IMR-90 (cell line): Measurements from ENCODE around the gene SP3. TPM values are rescaled to one million over a fixed set of nuclear protein-coding genes. Genes with fewer than 3 reads are reported as not detected.

Source experiments
- ATAC-seq: fragments of 200-7000 bp; cut with Tn5 transposase; 2 replicates; pipeline ENCODE4 v1.9.1; 2020; ENCODE audit warnings: low read depth, mild to moderate bottlenecking, moderate library complexity
- BruUV-seq: library from RNA; stranded (reverse); fragments of 400-500 nt; replicated peaks from 2 replicates; lab custom pipeline; 2021; lab: Mats Ljungman, UMichigan
- CTCF ChIA-PET: fragments of 300-600 bp; formaldehyde crosslinking; extraction: SDS; loops from one replicate; lab custom pipeline; 2021; ENCODE audit warnings: antibody characterized with exemption; lab: Yijun Ruan, JAX
- POLR2A ChIA-PET: fragments of 300-600 bp; sonication (Branson Sonifier 250); formaldehyde crosslinking; loops from one replicate; lab custom pipeline; 2022; ENCODE audit warnings: antibody characterized with exemption; ENCODE audit not compliant: unreplicated experiment; lab: Charles Lee
- DNase-seq: peaks from one replicate; pipeline ENCODE4 v3.0.0; 2013
- H2AFZ ChIP-seq: replicated peaks from 2 replicates; pipeline ENCODE3; 2013; ENCODE audit warnings: low read length, mild to moderate bottlenecking; ENCODE audit not compliant: poor library complexity
- H2AK5ac ChIP-seq: 2 replicates; pipeline ENCODE4 v1.6.1; 2013; ENCODE audit warnings: low read depth, low read length, inconsistent platforms
- H2AK9ac ChIP-seq: replicated peaks from 2 replicates; pipeline ENCODE3; 2013; ENCODE audit warnings: mild to moderate bottlenecking, low read depth, low read length, moderate library complexity; ENCODE audit not compliant: poor library complexity
- H2BK120ac ChIP-seq: 2 replicates; pipeline ENCODE4 v1.6.1; 2013; ENCODE audit warnings: low read depth, low read length, inconsistent platforms
- H2BK15ac ChIP-seq: 3 replicates; pipeline ENCODE4 v1.6.1; 2013; ENCODE audit warnings: low read depth, low read length, inconsistent platforms
- H2BK20ac ChIP-seq: 2 replicates; pipeline ENCODE4 v1.6.1; 2013; ENCODE audit warnings: low read depth, mild to moderate bottlenecking, inconsistent platforms, low read length, moderate library complexity
- H2BK5ac ChIP-seq: 2 replicates; pipeline ENCODE4 v1.6.1; 2013; ENCODE audit warnings: mild to moderate bottlenecking, low read depth, low read length, inconsistent platforms; ENCODE audit not compliant: poor library complexity, severe bottlenecking
- H3K14ac ChIP-seq: replicated peaks from 2 replicates; pipeline ENCODE4 v1.6.1; 2013; ENCODE audit warnings: low read depth, low read length, inconsistent platforms
- H3K18ac ChIP-seq: 2 replicates; pipeline ENCODE4 v1.6.1; 2013; ENCODE audit warnings: low read depth, low read length, control low read depth
- H3K23ac ChIP-seq: 2 replicates; pipeline ENCODE4 v1.6.1; 2013; ENCODE audit warnings: low read depth, low read length, inconsistent platforms
- H3K27ac ChIP-seq: 2 replicates; pipeline ENCODE4 v1.5.1; 2013; ENCODE audit warnings: mild to moderate bottlenecking, control low read depth, low read length; ENCODE audit not compliant: insufficient read depth
- H3K27me3 ChIP-seq: 2 replicates; pipeline ENCODE4 v1.6.1; 2013; ENCODE audit warnings: low read length; ENCODE audit not compliant: control insufficient read depth, insufficient read depth
- H3K36me3 ChIP-seq: 2 replicates; pipeline ENCODE4 v1.6.1; 2013; ENCODE audit warnings: low read length, mixed read lengths; ENCODE audit not compliant: control insufficient read depth, insufficient read depth
- H3K4ac ChIP-seq: 2 replicates; pipeline ENCODE4 v1.6.1; 2013; ENCODE audit warnings: low read depth, low read length, inconsistent platforms
- H3K4me1 ChIP-seq: 2 replicates; pipeline ENCODE4 v1.6.1; 2013; ENCODE audit warnings: low read length, mixed read lengths; ENCODE audit not compliant: control insufficient read depth, insufficient read depth
- H3K4me2 ChIP-seq: 2 replicates; pipeline ENCODE4 v1.6.1; 2013; ENCODE audit warnings: low read depth, mild to moderate bottlenecking, control low read depth, low read length, moderate library complexity
- H3K4me3 ChIP-seq: 2 replicates; pipeline ENCODE4 v1.5.1; 2013; ENCODE audit warnings: low read depth, mild to moderate bottlenecking, control low read depth, low read length, moderate library complexity; ENCODE audit not compliant: insufficient read depth
- H3K56ac ChIP-seq: 2 replicates; pipeline ENCODE4 v1.6.1; 2013; ENCODE audit warnings: low read length, inconsistent platforms; ENCODE audit not compliant: insufficient read depth; ENCODE audit errors: extremely low read depth
- H3K79me1 ChIP-seq, 2 experiments: 2 replicates each; pipeline ENCODE4 v1.6.1; 2013; ENCODE audit warnings: low read length in 2 of 2, inconsistent platforms in 1 of 2, low read depth in 1 of 2
- H3K9ac ChIP-seq: 2 replicates; pipeline ENCODE4 v1.6.1; 2013; ENCODE audit warnings: low read depth, low read length, control low read depth
- H3K9me1 ChIP-seq: 2 replicates; pipeline ENCODE4 v1.6.1; 2013; ENCODE audit warnings: low read length, inconsistent platforms; ENCODE audit not compliant: insufficient read depth
- H3K9me3 ChIP-seq: 2 replicates; pipeline ENCODE4 v1.6.1; 2013; ENCODE audit warnings: low read length; ENCODE audit not compliant: control insufficient read depth, insufficient read depth
- H4K20me1 ChIP-seq: 2 replicates; pipeline ENCODE4 v1.6.1; 2013; ENCODE audit warnings: low read length, inconsistent platforms; ENCODE audit not compliant: insufficient read depth
- H4K5ac ChIP-seq: 2 replicates; pipeline ENCODE4 v1.6.1; 2013; ENCODE audit warnings: mild to moderate bottlenecking, low read depth, low read length, control low read depth
- H4K8ac ChIP-seq, 2 experiments: 2 replicates each; pipeline ENCODE4 v1.6.1; 2013; ENCODE audit warnings: low read depth in 2 of 2, low read length in 2 of 2, control low read depth in 1 of 2, inconsistent platforms in 1 of 2
- H4K91ac ChIP-seq: 2 replicates; pipeline ENCODE4 v1.6.1; 2013; ENCODE audit warnings: low read depth, low read length, inconsistent platforms; ENCODE audit not compliant: insufficient read depth
- CHD1 ChIP-seq: IDR thresholded peaks from 2 replicates; pipeline ENCODE4 v1.6.1; 2012; ENCODE audit warnings: low read depth, low read length, improper control_type of control experiment
- MAFK ChIP-seq: IDR thresholded peaks from 2 replicates; pipeline ENCODE4 v1.6.1; 2012; ENCODE audit warnings: low read depth, low read length, improper control_type of control experiment
- NFE2L2 ChIP-seq: fragments of 150-350 bp; IDR thresholded peaks from 2 replicates; pipeline ENCODE4 v1.6.1; 2016; ENCODE audit warnings: low read depth, mild to moderate bottlenecking, low read length
- RFX5 ChIP-seq: IDR thresholded peaks from 2 replicates; pipeline ENCODE4 v1.8.0; 2012; ENCODE audit warnings: low read depth, mild to moderate bottlenecking, low read length, moderate library complexity
- WGBS, 2 experiments: methylation state at CpG; one replicate each; pipeline versions ENCODE4 v1.1.5 to v1.1.7; 2013; ENCODE audit warnings: missing lambda C conversion rate in 2 of 2; ENCODE audit not compliant: insufficient read length in 1 of 2; ENCODE audit errors: extremely low coverage in 2 of 2; 5-methylcytosine and 5-hydroxymethylcytosine counted together
- dilution Hi-C: fragments of 300-500 bp; cut with HindIII; formaldehyde crosslinking; loops from one replicate; pipeline ENCODE4 v1.14.3; 2018; ENCODE audit warnings: low sequenced_read_pairs; ENCODE audit not compliant: unreplicated experiment
- in situ Hi-C: fragments of 300-500 bp; cut with MboI; formaldehyde crosslinking; loops from 3 replicates; pipeline ENCODE4 v1.14.3; 2019; ENCODE audit warnings: low sequenced_read_pairs, inconsistent platforms, mixed read lengths
- intact Hi-C: fragments of 100-400 bp; cut with micrococcal nuclease; formaldehyde crosslinking; loops from 2 replicates; pipeline ENCODE4 v1.10.0; 2022
- polyA plus RNA-seq, 3 experiments: library from polyadenylated mRNA; depleted of rRNA; stranded (reverse); fragments of >200 nt; gene quantifications; 2 replicates each; pipeline ENCODE4 v1.2.3, GENCODE V29; 2012; ENCODE audit warnings: low replicate concordance in 1 of 3
- total RNA-seq: library from RNA; depleted of rRNA; stranded (reverse); fragments of >200 nt; gene quantifications from 2 replicates; pipeline ENCODE4 v1.2.3, GENCODE V29; 2012
- TF ChIP-seq, protein P1 (sequence below): fragments of 150-350 bp; IDR thresholded peaks from 2 replicates; pipeline ENCODE4 v1.6.1; 2016; ENCODE audit warnings: low read depth, mild to moderate bottlenecking, low read length, moderate library complexity, borderline replicate concordance

Gene SP3
- total and polyA plus RNA-seq, 2 of the 4 experiments (the other 2 are of a cell fraction), result 26.7 to 136 TPM

DNA sequence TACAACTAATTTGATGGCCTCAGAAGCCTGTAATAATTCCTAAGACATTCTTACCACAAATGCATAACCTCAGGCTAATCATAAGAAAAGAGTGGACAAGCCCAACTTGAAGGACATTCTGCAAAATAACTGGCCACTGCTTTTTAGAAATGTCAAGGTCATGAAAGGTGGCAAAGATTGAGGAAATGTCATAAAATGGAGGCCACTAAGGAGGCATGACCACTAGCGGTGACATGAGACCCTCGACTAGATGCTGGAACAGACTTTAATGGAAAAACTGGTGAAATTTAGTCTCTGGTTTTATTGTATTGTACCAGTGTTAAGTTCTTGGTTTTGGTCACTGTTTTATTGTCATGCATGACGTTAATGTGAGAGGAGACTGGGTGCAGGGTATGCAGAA is 78.6 kb downstream of the SP3 start:
- intact Hi-C loops, result loop anchor here (10.0 kb wide), 2 partner anchors 312 to 482 kb away; no protein-coding TSS in a partner anchor
- in situ Hi-C loops, result loop anchor here (10.0 kb wide), 1 partner anchor 458 kb away; no protein-coding TSS in a partner anchor

More for the DNA sequence above, 78.6 kb downstream of the SP3 start:
- no peaks in the 10 kb centered on the region for H3K4me1 ChIP-seq
- H2AK9ac ChIP-seq, result no peak overlapping the region
- 100% methylated on average over 1 of the region's 3 CpGs; no CpG with 5 or more reads in 1 of the 2 experiments for WGBS, 2 experiments
- dilution Hi-C loops, result no loop called here
- no peak for DNase-seq
- no peak overlapping the region for H3K9ac ChIP-seq
- H4K20me1 ChIP-seq, result no peaks in the 10 kb centered on the region
- no peak overlapping the region for H3K4me2 ChIP-seq
- no TSS peak for BruUV-seq
- H3K14ac ChIP-seq, result no peak overlapping the region
- no peak overlapping the region for H4K8ac ChIP-seq
- TF ChIP-seq CHD1, result no peak
- TF ChIP-seq, protein P1, sequence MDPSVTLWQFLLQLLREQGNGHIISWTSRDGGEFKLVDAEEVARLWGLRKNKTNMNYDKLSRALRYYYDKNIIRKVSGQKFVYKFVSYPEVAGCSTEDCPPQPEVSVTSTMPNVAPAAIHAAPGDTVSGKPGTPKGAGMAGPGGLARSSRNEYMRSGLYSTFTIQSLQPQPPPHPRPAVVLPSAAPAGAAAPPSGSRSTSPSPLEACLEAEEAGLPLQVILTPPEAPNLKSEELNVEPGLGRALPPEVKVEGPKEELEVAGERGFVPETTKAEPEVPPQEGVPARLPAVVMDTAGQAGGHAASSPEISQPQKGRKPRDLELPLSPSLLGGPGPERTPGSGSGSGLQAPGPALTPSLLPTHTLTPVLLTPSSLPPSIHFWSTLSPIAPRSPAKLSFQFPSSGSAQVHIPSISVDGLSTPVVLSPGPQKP, result no peak
- no peak for TF ChIP-seq NFE2L2
- no peak for TF ChIP-seq RFX5
- no peak for TF ChIP-seq MAFK
- H3K4ac ChIP-seq, result no peak overlapping the region
- no peaks in the 10 kb centered on the region for H3K79me1 ChIP-seq
- no peak overlapping the region for H3K4me3 ChIP-seq
- H2BK5ac ChIP-seq, result no peak overlapping the region
- no peak overlapping the region for H2BK120ac ChIP-seq
- CTCF ChIA-PET, result interaction anchor here (1.0 kb wide), 1 partner anchor 455 kb away, joined by 3 read pairs; no protein-coding TSS in a partner anchor
- POLR2A ChIA-PET, result no interaction called here
- H3K27me3 ChIP-seq, result peaks cover 9% of the 10 kb centered on the region
- no peak overlapping the region for H4K91ac ChIP-seq
- no peak overlapping the region for H3K18ac ChIP-seq
- no peak overlapping the region for H2AFZ ChIP-seq
- no peak overlapping the region for H3K23ac ChIP-seq
- no peak overlapping the region for H3K27ac ChIP-seq
- H3K56ac ChIP-seq, result no peak overlapping the region
- peaks cover 6% of the 10 kb centered on the region for H3K9me3 ChIP-seq
- no peaks in the 10 kb centered on the region for H3K36me3 ChIP-seq
- no peak overlapping the region for H2BK20ac ChIP-seq
- H4K5ac ChIP-seq, result no peak overlapping the region
- H2AK5ac ChIP-seq, result no peak overlapping the region
- no peaks in the 10 kb centered on the region for H3K9me1 ChIP-seq
- ATAC-seq, result no peak
- H2BK15ac ChIP-seq, result no peak overlapping the region
